ENCODE results near the gene ENTPD6. TPM values are rescaled to one million over a fixed set of nuclear protein-coding genes. Genes with fewer than 3 reads are reported as not detected.

ENTPD6 gene
- total and polyA plus RNA-seq, 2 of the 4 experiments (the other 2 are of a cell fraction): 61.1 to 98.6 TPM

GRCh38 chr20:25251558-25251957 lies 56.0 kb downstream of the ENTPD6 start:
- TF ChIP-seq NFE2L2 (IDR thresholded peaks at IDR 0.05; ENCODE audit: low read depth, low read length) (no peak), CEBPB (IDR thresholded peaks at IDR 0.05; ENCODE audit: low read depth, low read length) (no peak), MAFK (IDR thresholded peaks at IDR 0.05; ENCODE audit: low read depth, low read length) (no peak), RCOR1 (IDR thresholded peaks at IDR 0.05; ENCODE audit: insufficient replicate concordance, low read length) (no peak), FOS (IDR thresholded peaks at IDR 0.05; ENCODE audit: low read depth, low read length) (no peak), MXI1 (IDR thresholded peaks at IDR 0.05; ENCODE audit: borderline replicate concordance, low read depth, low read length) (no peak), POLR2A (IDR thresholded peaks at IDR 0.05; ENCODE audit: low read depth, low read length) (no peak), BHLHE40 (IDR thresholded peaks at IDR 0.05; ENCODE audit: low read depth, low read length) (no peak), CHD1 (IDR thresholded peaks at IDR 0.05; ENCODE audit: low read depth, low read length) (no peak), ELK1 (IDR thresholded peaks at IDR 0.05; ENCODE audit: borderline replicate concordance, low read depth, low read length) (no peak)
- H2BK20ac ChIP-seq (ENCODE audit: low read depth, low read length): no peak overlapping the region
- ChIA-PET POLR2A (ENCODE audit: unreplicated experiment) (no interaction called here), CTCF (no interaction called here)
- H4K5ac ChIP-seq (ENCODE audit: low read depth, low read length): no peak overlapping the region
- no peak overlapping the region for H2AFZ ChIP-seq (replicated peaks; ENCODE audit: low read length, poor library complexity)
- peaks cover 17% of the 10 kb centered on the region for H3K4me1 ChIP-seq (ENCODE audit: control insufficient read depth, insufficient read depth, low read length)
- dilution Hi-C loops (cut with HindIII; ENCODE audit: low sequenced_read_pairs, unreplicated experiment): no loop called here
- DNase-seq (no peak), ATAC-seq (ENCODE audit: low read depth) (no peak)
- H4K91ac ChIP-seq (ENCODE audit: insufficient read depth, low read depth, low read length): no peak overlapping the region
- H3K14ac ChIP-seq (replicated peaks; ENCODE audit: low read depth, low read length): no peak overlapping the region
- H3K27me3 ChIP-seq (ENCODE audit: control insufficient read depth, insufficient read depth, low read length): no peaks in the 10 kb centered on the region
- H3K9me1 ChIP-seq (ENCODE audit: insufficient read depth, low read length): peaks cover 38% of the 10 kb centered on the region
- H2BK15ac ChIP-seq (ENCODE audit: low read depth, low read length): no peak overlapping the region
- H3K4ac ChIP-seq (ENCODE audit: low read depth, low read length): no peak overlapping the region
- BruUV-seq (replicated peaks): no TSS peak
- no peak overlapping the region for H3K27ac ChIP-seq (ENCODE audit: insufficient read depth, low read length)
- no peak overlapping the region; the same call in 1 of the 2 replicates for H2AK5ac ChIP-seq (ENCODE audit: low read depth, low read length)
- H3K79me1 ChIP-seq (ENCODE audit: low read depth in 1 of 2, low read length in 2 of 2): peaks cover 22 to 81% of the 10 kb centered on the region in 2 experiments
- H2BK5ac ChIP-seq (ENCODE audit: low read depth, low read length, poor library complexity, severe bottlenecking): no peak overlapping the region
- 80% methylated on average over 2 of the region's 4 CpGs; no CpG with 5 or more reads in 1 of the 2 experiments for whole genome bisulfite sequencing, 2 experiments (ENCODE audit: extremely low coverage in 2 of 2, insufficient read length in 1 of 2)
- intact Hi-C loops (cut with micrococcal nuclease): no loop called here
- no peak overlapping the region for H3K4me3 ChIP-seq (ENCODE audit: insufficient read depth, low read depth, low read length)
- H3K36me3 ChIP-seq (ENCODE audit: control insufficient read depth, insufficient read depth, low read length): peaks cover 8% of the 10 kb centered on the region
- H3K23ac ChIP-seq (ENCODE audit: low read depth, low read length): peak overlapping the region; percentile 52; the same call in 1 of the 2 replicates
- H4K8ac ChIP-seq (ENCODE audit: low read depth in 2 of 2, low read length in 2 of 2): no peak overlapping the region
- no peaks in the 10 kb centered on the region for H3K9me3 ChIP-seq (ENCODE audit: control insufficient read depth, insufficient read depth, low read length)
- in situ Hi-C loops (cut with MboI; ENCODE audit: low sequenced_read_pairs): loop anchor here (10.0 to 25.0 kb wide), 5 partner anchors 57 to 1614 kb away; partner anchors contain the start of genes APMAP, CST3 and ENTPD6
- H3K18ac ChIP-seq (ENCODE audit: low read depth, low read length): no peak overlapping the region
- no peak overlapping the region for H2AK9ac ChIP-seq (replicated peaks; ENCODE audit: low read depth, low read length, poor library complexity)
- no peak overlapping the region for H3K9ac ChIP-seq (ENCODE audit: low read depth, low read length)
- no peak overlapping the region for H2BK120ac ChIP-seq (ENCODE audit: low read depth, low read length)
- H4K20me1 ChIP-seq (ENCODE audit: insufficient read depth, low read length): peaks cover 71% of the 10 kb centered on the region
- no peak overlapping the region for H3K4me2 ChIP-seq (ENCODE audit: low read depth, low read length)
- H3K56ac ChIP-seq (ENCODE audit: extremely low read depth, insufficient read depth, low read length): no peak overlapping the region

Measured in IMR-90 (cell line).